ENCODE data around the gene SLC6A18.
"Not testable (repeated sequence)": the region's sequence is repeated elsewhere in the genome, so short reads cannot be mapped to it uniquely, and the experiment has no call there.

Gene SLC6A18

DNA sequence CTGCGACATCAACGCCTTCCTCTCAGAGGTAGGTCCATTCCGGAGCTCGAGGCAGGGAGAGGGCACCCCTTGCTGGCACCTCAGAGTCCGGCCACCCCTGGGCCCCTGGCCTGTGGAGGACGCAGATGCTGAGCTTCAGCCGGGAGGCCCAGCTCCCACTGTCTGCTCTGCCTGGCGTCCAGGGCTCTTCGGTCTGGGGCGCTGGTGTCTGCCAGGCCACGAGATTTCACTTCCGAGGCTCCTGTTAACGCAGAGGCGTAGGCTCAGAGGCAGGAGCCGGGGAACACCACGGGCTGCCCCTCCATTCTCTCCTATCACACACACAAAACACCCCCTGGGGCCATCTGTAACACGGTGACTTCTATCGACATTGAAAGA, 8.3 kb upstream of the SLC6A18 start:
- DNase-seq = no peak

DNA sequence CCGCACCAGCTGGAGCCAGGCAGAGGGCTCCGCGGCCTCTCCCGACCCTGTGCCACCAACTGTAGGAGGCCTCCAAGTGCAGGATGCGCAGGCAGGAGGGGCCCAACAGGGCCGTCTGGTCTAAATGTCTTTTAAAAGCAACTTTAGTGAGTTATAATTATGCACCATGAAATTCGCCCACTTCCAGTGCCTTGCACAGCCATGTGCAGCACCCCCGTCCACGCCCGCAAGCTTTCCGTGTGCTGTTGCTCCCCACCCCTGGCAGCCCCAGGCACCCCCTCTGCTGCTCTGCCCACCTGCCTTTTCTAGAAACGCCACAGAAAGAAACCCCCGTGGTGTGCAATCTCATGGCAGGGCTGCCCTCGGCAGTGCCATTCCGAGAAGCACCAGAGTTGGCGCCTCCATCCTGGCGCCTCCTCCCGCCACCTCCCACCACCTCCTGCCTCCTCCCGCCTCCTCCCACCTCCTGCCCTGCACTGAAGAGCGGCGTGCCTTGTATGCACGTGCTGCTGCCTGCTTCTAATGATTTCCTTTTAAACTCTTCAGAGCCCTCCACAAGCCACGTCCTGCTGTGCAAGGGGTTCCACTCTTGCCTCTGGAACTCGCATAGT, 7.5 kb upstream of the SLC6A18 start:
- no peak for DNase-seq

DNA sequence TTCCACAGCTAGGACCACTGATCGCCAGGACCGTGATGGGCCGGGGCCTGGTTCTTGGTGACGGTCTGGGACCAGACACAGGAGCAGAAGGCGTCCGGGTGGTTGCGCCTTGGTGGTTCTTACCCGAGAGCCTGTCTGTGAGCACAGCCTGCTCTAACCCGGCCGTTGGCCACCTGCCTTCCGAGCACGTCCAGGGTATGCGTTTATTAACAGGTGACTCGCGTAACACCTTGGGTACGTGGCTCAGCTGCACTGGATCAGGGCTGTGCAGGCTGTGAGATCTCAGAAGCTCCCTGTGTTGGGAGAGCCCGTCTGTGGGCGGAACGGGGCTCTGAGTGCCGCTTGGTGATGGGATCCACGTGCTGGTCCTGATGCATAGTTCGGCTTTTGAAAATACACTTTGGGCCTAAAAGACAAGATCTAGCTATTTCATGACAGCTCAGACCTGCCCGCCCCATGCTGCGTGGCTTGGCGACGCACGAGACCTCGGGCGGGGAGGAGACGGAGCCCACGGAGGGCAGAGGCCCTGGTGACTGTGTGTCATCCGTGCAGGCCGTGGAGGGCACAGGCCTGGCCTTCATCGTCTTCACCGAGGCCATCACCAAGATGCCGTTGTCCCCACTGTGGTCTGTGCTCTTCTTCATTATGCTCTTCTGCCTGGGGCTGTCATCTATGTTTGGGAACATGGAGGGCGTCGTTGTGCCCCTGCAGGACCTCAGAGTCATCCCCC, 6.7 kb upstream of the SLC6A18 start:
- DNase-seq = no peak

DNA sequence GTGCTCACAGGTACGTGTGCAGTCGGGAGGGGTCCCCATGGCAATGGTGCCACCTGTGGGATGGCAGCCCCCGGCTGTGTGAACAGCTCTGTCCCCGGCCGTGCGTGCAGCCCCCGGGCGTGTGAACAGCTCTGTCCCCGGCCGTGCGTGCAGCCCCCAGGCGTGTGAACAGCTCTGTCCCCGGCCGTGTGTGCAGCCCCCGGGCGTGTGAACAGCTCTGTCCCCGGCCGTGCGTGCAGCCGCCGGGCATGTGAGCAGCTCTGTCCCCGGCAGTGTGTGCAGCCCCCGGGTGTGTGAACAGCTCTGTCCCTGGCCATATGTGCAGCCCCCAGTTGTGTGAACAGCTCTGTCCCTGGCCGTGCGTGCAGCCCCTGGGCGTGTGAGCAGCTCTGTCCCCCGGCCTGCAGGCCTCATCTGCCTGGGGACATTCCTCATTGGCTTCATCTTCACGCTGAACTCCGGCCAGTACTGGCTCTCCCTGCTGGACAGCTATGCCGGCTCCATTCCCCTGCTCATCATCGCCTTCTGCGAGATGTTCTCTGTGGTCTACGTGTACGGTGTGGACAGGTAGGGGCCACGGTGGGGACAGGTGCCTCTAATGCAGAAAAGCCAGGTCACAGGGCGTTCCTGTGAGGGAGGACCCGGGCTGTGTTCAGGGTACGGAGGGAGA, 5.9 kb upstream of the SLC6A18 start:
- DNase-seq = no peak

DNA sequence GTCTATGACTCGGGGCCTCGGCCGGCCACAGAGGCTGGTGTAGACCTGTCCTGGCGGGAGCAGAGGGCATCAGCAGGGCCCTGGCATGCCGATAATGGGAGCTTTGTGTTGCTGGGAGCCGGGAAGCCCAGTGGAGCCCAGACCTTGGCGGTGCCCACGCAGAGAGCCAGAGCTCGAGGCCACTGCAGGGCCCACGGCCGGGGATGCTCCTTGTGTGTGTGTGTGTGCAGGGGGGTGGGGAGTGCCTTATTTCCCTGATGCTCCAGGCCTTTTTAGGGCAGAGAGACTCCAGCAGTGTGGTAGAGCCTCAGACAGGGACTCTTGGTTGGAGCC, 5.4 kb upstream of the SLC6A18 start:
- DNase-seq = no peak

DNA sequence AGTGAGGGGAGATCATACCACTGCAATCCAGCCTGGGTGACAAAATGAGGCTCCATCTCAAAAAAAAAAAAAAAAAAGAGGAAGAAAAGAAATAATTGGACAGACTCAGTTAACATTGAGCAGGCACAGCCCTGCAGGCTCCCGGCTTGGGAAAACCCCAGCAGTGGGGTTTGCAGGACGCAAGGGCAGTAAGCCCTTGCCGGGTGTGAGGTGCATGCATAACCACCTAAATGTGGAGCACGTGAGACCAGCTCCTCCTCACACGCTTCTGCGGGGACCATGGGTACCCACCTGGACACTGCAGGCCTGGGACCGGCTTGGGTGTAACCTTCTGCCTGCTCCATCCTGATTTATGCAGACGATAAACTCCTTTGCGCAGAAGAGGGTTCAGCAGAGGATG, 4.8 kb upstream of the SLC6A18 start:
- no peak for DNase-seq

DNA sequence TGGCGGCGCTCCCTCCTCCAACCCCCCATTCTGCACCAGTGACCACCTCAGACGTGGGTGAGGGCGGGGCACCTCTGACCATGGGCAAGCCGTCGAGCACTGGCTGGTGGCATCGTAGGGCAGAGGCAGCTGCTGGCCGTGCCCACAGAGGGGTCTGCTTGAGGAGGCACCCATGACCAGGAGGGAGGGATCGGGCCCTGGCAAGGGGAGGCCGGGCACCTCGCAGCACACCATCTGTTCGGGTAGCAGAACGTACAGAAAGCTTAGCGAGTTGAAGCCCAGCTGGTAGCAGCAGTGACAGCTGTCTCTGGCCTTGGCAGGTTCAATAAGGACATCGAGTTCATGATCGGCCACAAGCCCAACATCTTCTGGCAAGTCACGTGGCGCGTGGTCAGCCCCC, 4.3 kb upstream of the SLC6A18 start:
- DNase-seq = no peak

DNA sequence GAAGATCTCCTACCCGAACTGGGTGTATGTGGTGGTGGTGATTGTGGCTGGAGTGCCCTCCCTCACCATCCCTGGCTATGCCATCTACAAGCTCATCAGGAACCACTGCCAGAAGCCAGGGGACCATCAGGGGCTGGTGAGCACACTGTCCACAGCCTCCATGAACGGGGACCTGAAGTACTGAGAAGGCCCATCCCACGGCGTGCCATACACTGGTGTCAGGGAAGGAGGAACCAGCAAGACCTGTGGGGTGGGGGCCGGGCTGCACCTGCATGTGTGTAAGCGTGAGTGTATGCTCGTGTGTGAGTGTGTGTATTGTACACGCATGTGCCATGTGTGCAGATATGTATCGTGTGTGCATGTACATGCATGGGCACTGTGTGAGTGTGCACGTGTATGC, 3.5 kb upstream of the SLC6A18 start:
- DNase-seq = no peak

DNA sequence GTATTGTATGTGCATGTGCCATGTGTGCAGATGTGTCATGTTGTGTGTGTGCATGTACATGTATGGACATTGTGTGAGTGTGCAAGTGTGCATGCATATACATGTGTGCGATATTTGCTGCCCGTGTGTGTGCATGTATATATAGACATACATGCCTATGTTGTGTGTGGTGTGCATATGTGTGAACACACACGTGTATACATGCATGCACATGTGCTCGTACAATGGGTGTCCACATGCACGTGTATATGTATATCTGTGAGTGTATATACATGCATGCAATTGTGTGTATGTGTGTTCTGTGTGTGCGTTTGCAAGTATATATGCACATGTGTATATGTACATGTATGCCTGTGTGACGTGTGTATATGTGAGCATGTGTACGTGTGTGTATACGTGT, 3.0 kb upstream of the SLC6A18 start:
- DNase-seq = no peak

DNA sequence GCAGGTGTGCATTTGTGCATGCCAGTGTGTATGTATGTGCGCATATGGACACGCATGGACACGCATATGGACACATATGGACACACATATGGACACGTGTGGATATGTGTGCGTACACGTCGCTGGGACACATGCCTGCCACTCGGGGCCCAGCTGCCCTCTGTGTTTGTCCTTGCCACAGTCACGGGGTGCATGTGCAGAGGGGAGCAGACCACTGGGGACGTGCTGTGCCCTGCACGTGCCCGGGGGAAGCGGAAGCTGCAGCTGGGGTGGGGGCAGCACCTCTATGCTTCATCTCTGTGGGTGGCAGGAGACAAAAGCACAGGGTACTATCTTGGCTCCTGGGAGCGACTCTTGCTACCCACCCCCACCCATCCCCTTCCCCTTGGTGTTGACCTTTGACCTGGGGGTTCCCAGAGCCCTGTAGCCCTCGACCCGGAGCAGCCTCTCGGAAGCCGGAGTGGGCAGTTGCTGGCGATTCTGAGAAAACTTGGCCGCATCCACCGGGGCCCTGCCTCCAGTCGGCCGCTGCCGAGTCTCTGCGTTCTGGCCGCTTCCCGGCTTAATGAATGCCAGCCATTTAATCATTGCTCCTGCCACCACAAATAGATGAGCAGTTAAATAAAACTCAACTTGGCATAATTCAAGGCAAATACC, 2.4 kb upstream of the SLC6A18 start:
- no peak for DNase-seq

DNA sequence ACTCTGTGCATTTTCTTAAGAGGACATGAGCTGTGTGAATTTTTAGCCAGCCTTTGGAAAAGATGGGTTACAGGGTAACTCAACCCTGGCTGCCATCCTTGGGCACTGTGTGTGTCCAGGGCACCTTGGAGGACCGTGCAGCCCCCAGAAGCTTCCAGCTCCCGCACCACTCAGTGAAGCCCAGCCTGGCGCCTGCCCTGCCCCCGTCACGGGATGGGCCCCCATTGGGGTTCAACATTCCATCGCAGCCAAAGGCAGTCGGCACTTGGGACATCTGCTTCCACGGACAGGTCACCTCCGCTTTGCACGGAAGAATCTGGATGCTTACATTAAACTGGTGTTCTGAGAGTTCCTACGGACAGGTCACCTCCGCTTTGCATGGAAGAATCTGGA, 1.9 kb upstream of the SLC6A18 start:
- no peak for DNase-seq

DNA sequence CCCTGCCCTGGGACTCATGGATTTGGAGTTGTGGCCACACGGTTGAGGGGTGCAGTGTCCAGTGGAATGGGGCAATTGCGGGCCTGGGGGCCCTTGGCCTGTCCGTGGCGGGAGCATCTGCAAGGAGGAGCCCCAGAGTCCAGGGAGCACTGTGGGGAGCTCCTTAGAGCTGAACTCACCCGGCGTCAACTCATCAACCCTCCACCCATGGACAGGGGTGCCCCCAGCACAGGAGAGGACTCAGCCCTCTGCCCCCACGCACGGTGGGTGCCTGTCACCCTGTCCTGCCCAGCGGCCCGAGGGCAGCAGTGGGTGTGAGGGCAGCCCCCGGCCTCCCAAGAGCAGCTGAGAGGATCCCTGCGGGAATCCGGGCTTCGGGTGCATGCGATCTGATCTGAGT, 550 bp upstream of the SLC6A18 start:
- DNase-seq = no peak

DNA sequence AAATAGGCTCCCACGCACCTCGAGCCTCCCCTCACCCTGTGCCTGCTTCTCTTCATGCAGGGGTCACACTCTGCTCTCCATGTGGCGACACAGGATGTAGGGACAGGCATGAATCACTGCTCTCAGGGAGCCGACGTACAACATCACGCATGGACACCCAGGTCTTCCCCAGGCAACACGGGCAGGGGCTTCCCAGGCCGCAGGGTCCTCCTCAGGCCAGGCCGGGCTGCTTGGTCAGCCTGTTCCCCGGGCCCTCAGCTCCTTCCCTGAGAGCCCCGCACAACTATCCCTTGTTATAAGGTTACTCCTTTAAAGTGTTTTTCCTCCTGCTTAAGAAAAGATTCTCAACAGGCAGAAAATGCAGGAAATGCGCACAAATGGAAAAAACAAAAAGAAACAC, 1.1 kb downstream of the SLC6A18 start:
- no peak for DNase-seq

DNA sequence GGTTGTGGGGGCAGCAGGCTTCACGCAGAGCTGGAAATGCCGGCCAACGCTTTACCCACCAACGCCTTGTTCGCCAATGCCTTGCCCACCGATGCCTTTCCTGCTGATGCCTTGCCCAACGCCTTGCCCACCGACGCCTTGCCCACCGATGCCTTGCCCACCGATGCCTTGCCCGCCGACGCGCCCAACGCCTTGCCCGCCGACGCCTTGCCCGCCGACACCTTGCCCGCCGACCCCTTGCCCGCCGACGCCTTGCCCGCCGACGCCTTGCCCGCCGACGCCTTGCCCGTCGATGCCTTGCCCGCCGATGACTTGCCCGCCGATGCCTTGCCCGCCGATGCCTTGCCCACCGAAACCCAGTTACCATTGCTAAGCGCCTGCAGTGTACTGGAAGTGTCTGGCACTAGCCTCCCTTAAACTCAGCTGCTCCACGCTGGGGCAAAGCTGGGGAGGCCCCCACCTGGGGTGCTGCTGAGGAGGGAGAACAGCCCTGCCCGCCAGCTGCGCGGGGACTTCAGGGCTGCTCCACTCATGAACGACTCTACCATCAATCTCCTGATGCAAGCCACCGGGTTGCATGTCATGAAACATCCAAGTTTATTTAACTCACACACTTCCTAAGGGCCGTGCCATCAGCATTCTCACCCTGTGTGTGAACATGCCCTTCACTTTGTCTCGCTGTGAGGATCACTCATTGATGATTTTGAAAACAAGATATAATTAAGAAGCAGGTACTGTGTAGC, 1.8 kb downstream of the SLC6A18 start:
- no peak for DNase-seq

DNA sequence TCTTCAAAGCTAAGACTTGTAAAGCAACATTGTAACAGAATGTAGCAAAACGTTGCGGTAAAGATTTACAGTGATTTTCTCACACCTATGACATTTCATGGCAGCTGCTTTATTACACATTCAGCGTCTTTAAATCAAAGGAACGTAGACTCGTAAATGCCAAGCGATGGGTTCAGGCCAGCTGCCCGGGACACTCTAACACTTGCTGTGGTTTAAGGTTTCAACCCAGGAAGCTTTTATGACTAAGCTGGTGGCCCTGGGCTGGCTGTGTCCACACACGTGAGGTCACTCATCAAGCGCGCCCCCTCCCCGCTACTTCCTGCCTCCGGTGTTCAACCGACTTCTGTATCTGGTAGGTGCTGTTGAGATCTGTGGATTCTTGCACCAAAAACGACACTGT, 2.5 kb downstream of the SLC6A18 start:
- DNase-seq = no peak

DNA sequence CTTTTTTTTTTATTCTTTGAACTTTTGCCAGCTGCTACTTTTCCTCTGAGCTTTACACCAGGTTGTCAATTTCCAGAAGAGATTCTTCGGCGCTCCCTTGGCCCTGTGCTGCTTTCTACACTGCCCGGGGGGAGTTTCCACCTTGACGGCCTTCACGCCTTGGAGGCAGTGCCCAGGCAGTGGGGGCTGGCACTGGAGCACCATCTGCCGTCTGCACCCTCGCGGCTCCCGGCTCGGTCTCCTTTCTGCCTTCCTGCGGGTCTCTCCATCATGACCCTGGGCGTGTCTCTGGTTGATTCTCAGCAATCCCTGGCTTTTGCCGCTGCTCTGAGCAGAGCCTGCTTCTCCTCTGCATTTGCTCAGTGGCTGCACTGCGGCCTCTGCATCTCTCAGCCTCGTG, 2.9 kb downstream of the SLC6A18 start:
- DNase-seq = no peak

DNA sequence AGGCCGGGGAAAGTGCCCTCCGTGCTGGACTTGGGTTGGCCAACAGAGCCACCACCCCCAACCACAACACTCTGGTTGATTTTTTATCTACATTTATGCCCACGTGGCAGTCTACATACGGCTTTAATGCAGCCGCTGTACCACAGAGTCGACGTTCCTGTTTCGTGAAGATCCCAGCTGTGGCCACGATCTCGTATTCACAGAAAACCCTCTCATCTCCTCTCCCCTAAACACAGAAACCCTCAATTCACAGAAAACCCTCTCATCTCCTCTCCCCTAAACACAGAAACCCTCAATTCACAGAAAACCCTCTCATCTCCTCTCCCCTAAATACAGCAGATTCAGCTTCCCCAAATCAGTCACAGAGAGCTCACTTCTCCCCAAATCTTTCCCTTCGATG, 3.8 kb downstream of the SLC6A18 start:
- not testable (repeated sequence) for DNase-seq

DNA sequence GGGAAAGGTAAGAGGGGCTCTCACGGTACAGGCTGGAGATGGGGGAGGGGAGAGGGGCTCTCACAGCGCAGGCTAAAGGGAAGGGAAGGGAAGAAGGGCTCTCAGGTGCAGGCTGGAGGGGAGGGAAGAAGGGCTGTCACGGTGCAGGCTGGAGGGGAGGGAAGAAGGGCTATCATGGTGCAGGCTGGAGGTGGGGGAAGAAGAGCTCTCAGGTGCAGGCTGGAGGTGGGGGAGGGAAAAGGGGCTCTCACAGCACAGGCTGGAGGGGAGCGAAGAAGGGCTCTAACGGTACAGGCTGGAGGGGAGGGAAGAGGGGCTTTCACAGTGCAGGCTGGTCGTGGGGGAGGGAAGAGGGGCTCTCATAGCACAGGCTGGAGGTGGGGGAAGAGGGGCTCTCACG, 4.6 kb downstream of the SLC6A18 start:
- DNase-seq = no peak

DNA sequence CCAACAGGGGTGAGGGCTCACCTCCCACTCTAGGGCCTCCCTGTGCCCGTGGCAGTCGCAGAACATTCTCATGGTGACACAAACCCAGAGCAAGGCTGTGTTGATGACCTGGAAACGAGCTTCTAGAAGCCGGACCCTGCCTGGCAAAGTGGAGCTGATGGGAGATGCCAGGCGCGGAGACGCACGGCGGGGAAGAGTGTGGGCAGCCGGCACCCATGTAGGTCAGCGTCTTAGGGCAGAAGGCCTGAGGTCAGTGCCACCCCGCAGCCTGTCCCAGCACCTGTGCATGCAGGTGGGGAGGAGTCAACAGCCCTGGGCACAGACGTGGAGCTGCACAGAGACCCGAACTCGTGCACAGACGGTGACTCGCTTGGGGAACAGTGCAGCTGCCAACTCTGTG, 5.4 kb downstream of the SLC6A18 start:
- no peak for DNase-seq

DNA sequence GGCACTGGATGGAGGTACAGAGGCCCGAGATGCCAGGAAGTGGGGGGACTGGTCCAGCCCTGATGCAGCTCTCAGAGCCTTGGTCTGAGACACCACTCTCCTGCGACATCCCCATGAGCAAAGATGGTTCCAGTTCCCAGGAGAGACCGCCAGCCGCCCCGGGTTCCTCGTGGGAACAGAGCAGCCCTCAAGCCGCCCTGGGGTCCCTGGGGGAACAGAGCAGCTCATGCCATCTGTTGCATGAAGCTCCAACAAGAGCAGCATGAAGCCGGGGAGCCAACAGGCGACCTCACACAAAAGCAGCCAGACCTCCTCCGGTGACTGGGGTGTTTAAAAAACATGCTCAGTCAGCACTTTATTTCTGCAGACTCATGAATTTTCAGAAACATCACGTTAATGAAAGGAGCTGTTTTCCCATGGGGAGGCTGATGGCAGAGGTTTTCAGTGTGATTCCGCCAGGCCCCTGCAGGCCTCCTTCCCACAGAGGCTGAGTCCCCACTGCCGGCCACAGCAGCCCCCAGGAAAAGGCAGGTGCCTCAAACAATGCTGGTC, 6.2 kb downstream of the SLC6A18 start:
- no peak for DNase-seq

DNA sequence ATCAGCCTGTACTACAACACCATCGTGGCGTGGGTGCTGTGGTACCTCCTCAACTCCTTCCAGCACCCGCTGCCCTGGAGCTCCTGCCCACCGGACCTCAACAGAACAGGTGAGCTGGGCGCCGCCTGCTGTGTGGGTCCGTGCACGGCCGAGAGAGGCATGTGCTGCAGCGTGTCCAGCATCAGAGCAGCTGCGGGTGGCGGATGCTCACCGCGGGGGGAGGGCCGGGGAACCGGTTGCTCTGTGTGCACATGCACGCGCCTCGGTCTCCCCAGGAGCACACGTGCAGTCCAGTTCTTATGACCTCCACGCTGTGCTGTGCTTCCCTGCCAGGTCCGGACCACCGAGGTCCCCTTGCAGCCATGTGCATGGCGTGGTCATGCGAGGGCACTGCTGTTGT, 7.6 kb downstream of the SLC6A18 start:
- no peak for DNase-seq

DNA sequence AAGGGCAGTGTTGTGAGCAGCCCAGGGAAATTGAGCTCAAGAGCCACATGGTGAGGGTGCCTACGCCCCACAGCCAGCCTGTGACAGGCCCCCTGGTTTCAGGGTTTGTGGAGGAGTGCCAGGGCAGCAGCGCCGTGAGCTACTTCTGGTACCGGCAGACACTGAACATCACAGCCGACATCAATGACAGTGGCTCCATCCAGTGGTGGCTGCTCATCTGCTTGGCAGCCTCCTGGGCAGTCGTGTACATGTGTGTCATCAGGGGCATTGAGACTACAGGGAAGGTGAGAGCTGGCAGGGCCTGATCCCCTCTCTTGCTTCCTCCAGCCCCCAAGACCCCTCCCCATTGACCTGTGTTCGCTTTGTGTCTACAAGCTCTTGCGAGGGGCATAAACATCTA, 10.2 kb downstream of the SLC6A18 start:
- DNase-seq = no peak

DNA sequence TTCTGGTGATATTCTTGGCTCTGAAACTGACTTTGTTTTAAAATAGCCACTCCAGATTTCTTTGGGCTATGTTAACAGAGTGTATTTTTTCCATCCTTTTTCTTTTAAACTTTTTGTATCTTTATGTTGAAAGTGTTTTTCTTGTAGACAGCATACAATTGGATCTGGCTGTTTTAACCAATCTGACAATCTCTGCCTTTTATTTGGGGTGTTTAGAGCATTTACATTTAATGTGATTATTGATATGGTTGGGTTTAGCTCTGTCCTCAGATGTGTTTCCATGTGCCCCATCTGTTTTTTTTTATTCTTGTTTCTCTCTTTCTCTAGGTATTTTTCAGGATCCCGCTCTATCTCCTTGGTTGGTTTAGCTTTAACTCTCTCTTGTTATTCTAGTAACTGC, 10.7 kb downstream of the SLC6A18 start:
- DNase-seq = no peak
